Prostate gland (tissue), 2 donors: ENCODE data around the gene LDLRAD4.

Experiments
- POLR2A ChIP-seq: fragments of 450-650 bp; IDR thresholded peaks from one replicate; pipeline ENCODE4 v1.6.1; 2016; ENCODE audit warnings: antibody characterized with exemption, mild to moderate bottlenecking
- POLR2AphosphoS5 ChIP-seq: sonication (generic); formaldehyde crosslinking; IDR thresholded peaks from one replicate; pipeline ENCODE4 v1.6.1; 2017; ENCODE audit warnings: antibody characterized with exemption
- TF ChIP-seq, protein P1 (sequence below), 4 experiments: fragments of 200-600 bp in 2 of 4; fragments of 450-650 bp in 2 of 4; sonication (generic) in 2 of 4; IDR thresholded peaks; 1 replicate in 3 of 4; 2 replicates in 1 of 4; pipeline ENCODE4 v1.5.1; 2016 to 2019; ENCODE audit warnings: antibody characterized with exemption in 4 of 4, mild to moderate bottlenecking in 2 of 4, moderate library complexity in 2 of 4

DNA sequence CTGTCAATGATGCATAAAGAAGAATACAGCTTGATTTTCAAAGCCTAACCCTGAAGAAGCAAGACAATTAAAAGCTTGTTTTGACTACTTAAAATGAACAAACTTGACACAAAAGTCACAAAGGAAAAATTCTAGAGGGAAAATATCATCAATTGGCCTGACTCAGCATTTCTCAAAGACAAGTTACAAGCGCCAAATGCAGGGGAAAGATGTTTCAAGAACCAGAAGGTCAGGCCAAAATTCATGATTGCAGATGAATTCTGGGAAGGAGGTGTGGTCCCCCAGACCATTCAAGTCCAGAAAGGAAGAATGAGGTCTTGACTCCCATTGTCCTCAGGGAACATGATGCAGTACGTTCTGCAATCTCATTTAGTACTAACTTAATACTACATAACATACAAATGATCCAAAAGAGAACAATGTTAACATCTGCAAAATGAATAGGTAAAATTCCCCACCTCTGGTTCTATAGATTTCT, 443.3 kb downstream of the LDLRAD4 start:
- TF ChIP-seq, protein P1, sequence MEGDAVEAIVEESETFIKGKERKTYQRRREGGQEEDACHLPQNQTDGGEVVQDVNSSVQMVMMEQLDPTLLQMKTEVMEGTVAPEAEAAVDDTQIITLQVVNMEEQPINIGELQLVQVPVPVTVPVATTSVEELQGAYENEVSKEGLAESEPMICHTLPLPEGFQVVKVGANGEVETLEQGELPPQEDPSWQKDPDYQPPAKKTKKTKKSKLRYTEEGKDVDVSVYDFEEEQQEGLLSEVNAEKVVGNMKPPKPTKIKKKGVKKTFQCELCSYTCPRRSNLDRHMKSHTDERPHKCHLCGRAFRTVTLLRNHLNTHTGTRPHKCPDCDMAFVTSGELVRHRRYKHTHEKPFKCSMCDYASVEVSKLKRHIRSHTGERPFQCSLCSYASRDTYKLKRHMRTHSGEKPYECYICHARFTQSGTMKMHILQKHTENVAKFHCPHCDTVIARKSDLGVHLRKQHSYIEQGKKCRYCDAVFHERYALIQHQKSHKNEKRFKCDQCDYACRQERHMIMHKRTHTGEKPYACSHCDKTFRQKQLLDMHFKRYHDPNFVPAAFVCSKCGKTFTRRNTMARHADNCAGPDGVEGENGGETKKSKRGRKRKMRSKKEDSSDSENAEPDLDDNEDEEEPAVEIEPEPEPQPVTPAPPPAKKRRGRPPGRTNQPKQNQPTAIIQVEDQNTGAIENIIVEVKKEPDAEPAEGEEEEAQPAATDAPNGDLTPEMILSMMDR (IDR thresholded peaks at IDR 0.05): no peak
- no peak for TF ChIP-seq POLR2AphosphoS5
- TF ChIP-seq POLR2A: no peak
